Measurements from ENCODE around the gene RNF115. TPM values are rescaled to one million over a fixed set of nuclear protein-coding genes. Genes with fewer than 3 reads are reported as not detected.

The RNF115 gene
- total RNA-seq, 6 experiments from 2014 or later = 5.3 to 10.3 (median 8.0) TPM

DNA sequence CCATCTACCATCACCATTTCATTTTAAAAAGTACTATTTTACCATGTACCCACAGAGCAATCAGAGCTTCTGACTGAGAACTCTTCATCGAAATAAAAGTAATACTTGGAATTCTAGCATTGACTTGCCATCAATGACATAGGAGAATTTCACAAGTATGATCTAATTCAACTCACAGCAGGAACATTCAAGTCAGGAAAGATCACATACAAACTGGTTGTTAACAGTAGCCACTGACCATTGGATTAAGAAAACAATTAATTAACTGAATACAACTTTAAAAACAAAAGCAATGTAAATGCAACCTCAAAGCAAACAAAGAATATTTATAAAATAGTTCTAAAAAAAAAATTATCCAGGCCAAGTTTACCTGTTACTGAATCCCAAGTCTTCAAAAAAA is 18.8 kb downstream of the RNF115 start:
- Histone ChIP-seq H3K4me1 (no peaks in the 10 kb centered on the region), H3K4me3 (no peak overlapping the region), H3K27ac (no peak overlapping the region), H3K9me3 (no peaks in the 10 kb centered on the region), H3K36me3 (no peaks in the 10 kb centered on the region), H3K27me3 (no peaks in the 10 kb centered on the region)
- ATAC-seq = no peak
- no peak for TF ChIP-seq POLR2A (IDR thresholded peaks at IDR 0.05)
- no peak for TF ChIP-seq CTCF (IDR thresholded peaks at IDR 0.05)
- 100% methylated on average over 1 of the region's 1 CpG for WGBS (ENCODE audit: insufficient coverage, low coverage, low lambda C conversion rate, missing lambda C conversion rate)
- no peak for DNase-seq
- intact Hi-C loops (cut with DNase I) = no loop called here

DNA sequence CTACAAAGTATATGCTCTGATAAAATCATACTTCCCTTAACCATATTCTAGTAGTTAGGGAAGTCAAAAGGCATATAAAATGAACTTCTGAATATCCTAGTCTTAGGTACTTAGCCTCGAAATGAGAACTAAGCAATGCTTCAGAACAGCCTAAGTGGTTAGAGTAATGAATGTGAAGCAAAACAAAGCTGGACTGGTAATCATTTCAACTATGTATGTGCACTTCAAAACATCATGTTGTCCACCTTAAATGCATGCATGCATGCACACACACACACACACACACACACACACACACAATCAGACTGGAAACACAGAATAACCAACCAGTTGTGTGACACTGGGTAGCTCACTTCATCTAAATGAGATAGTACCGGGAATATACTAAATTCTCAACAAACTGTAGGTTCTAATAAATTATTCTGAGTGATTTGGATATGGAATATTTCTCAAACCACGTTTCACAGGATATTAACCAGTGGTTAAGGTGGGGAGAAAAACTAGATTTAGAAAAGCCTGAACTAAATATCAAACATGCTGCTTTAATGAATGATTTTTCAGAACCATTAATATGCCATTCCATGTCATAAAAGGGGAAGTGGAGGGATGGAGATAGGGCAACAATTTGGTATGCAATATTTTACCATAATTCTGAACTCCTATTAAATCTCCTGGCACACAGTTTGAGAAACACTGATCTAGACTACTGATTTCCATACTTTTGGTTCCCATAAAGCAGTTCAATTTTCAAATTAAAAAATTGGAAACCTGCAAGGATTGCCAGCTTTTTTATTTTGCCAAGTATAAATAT is 19.5 kb downstream of the RNF115 start:
- Histone ChIP-seq H3K9me3 (no peaks in the 10 kb centered on the region), H3K4me3 (no peak overlapping the region), H3K4me1 (no peaks in the 10 kb centered on the region), H3K36me3 (no peaks in the 10 kb centered on the region), H3K27me3 (no peaks in the 10 kb centered on the region), H3K27ac (no peak overlapping the region)
- intact Hi-C loops (cut with DNase I) = no loop called here
- WGBS (ENCODE audit: insufficient coverage, low coverage, low lambda C conversion rate, missing lambda C conversion rate) = 67% methylated on average over 1 of the region's 3 CpGs
- TF ChIP-seq CTCF (IDR thresholded peaks at IDR 0.05) = no peak
- TF ChIP-seq POLR2A (IDR thresholded peaks at IDR 0.05) = no peak
- no peak for DNase-seq
- no peak for ATAC-seq

GRCh38 chr1:145799806-145800205 is 24.1 kb downstream of the RNF115 start:
- H3K4me1 ChIP-seq = no peaks in the 10 kb centered on the region
- ATAC-seq (no peak), DNase-seq (no peak)
- H3K27me3 ChIP-seq = no peaks in the 10 kb centered on the region
- H3K4me3 ChIP-seq = no peak overlapping the region
- TF ChIP-seq POLR2A (IDR thresholded peaks at IDR 0.05) (no peak), CTCF (IDR thresholded peaks at IDR 0.05) (no peak)
- no peaks in the 10 kb centered on the region for H3K36me3 ChIP-seq
- no peaks in the 10 kb centered on the region for H3K9me3 ChIP-seq
- 95% methylated on average over 2 of the region's 2 CpGs for whole genome bisulfite sequencing (ENCODE audit: insufficient coverage, low coverage, low lambda C conversion rate, missing lambda C conversion rate)
- intact Hi-C loops (cut with DNase I) = no loop called here
- no peak overlapping the region for H3K27ac ChIP-seq

GRCh38 chr1:145796753-145797152 is 27.1 kb downstream of the RNF115 start:
- 40% methylated on average over 1 of the region's 1 CpG for WGBS (ENCODE audit: insufficient coverage, low coverage, low lambda C conversion rate, missing lambda C conversion rate)
- Histone ChIP-seq H3K36me3 (no peaks in the 10 kb centered on the region), H3K27ac (no peak overlapping the region), H3K4me3 (no peak overlapping the region), H3K9me3 (no peaks in the 10 kb centered on the region), H3K27me3 (no peaks in the 10 kb centered on the region), H3K4me1 (no peaks in the 10 kb centered on the region)
- no peak for DNase-seq
- TF ChIP-seq POLR2A (IDR thresholded peaks at IDR 0.05) = no peak
- TF ChIP-seq CTCF (IDR thresholded peaks at IDR 0.05) = no peak
- intact Hi-C loops (cut with DNase I) = no loop called here
- ATAC-seq = no peak

Data from right lobe of liver (tissue), 6 donors.